ENCODE data around the gene BOC. TPM values are rescaled to one million over a fixed set of nuclear protein-coding genes. Genes with fewer than 3 reads are reported as not detected.

Gene BOC
- total and polyA plus RNA-seq, 9 donors: 28.6 to 98.5 (median 58.0) TPM

GRCh38 chr3:113234688-113235260, 23.4 kb downstream of the BOC start:
- intact Hi-C loops (cut with DNase I): no loop called here
- WGBS, 3 donors: 24 to 30% (median 26%) methylated on average over 6 of the region's 6 CpGs
- no peak for DNase-seq
- TF ChIP-seq POLR2A (IDR thresholded peaks at IDR 0.05) (no peak), EP300 (IDR thresholded peaks at IDR 0.05) (no peak), CTCF (IDR thresholded peaks at IDR 0.05) (no peak)
- Histone ChIP-seq H3K9me3 (no peaks in the 10 kb centered on the region), H3K4me3 (no peak overlapping the region), H3K4me1 (ENCODE audit: insufficient read depth) (peaks cover 15% of the 10 kb centered on the region), H3K27ac (no peak overlapping the region), H3K27me3 (no peaks in the 10 kb centered on the region), H3K36me3 (no peaks in the 10 kb centered on the region)

- Histone ChIP-seq H3K27me3 (no peaks in the 10 kb centered on the region), H3K9me3 (no peaks in the 10 kb centered on the region), H3K27ac (no peak overlapping the region), H3K36me3 (no peaks in the 10 kb centered on the region), H3K4me1 (ENCODE audit: insufficient read depth) (peaks cover 26% of the 10 kb centered on the region), H3K4me3 (no peak overlapping the region)
- WGBS, 3 donors: 92 to 95% (median 95%) methylated on average over 2 of the region's 2 CpGs
- no peak for TF ChIP-seq POLR2A (IDR thresholded peaks at IDR 0.05)
- TF ChIP-seq CTCF (IDR thresholded peaks at IDR 0.05): no peak
- no peak for TF ChIP-seq EP300 (IDR thresholded peaks at IDR 0.05)
- DNase-seq: no peak
- intact Hi-C loops (cut with DNase I): no loop called here
Observed at GRCh38 chr3:113238503-113238902, 27.1 kb downstream of the BOC start.

GRCh38 chr3:113240841-113241240, 29.5 kb downstream of the BOC start:
- no peaks in the 10 kb centered on the region for H3K27me3 ChIP-seq
- H3K9me3 ChIP-seq: no peaks in the 10 kb centered on the region
- H3K4me1 ChIP-seq (ENCODE audit: insufficient read depth): peaks cover 27% of the 10 kb centered on the region
- peak overlapping the region; percentile 9 to 72 for H3K27ac ChIP-seq
- no peaks in the 10 kb centered on the region for H3K36me3 ChIP-seq
- TF ChIP-seq POLR2A (IDR thresholded peaks at IDR 0.05) (no peak), CTCF (IDR thresholded peaks at IDR 0.05) (no peak), EP300 (IDR thresholded peaks at IDR 0.05) (no peak)
- intact Hi-C loops (cut with DNase I): loop anchor here in 1 of 4 donors (5.0 kb wide), 1 partner anchor 36 kb away; no protein-coding TSS in a partner anchor
- no peak overlapping the region for H3K4me3 ChIP-seq
- 76 to 80% (median 79%) methylated on average over 3 of the region's 3 CpGs for WGBS, 3 donors
- no peak for DNase-seq

- peak in 3 of 5 donors; percentile 35 to 46 (median 39) for DNase-seq
- Histone ChIP-seq H3K4me3 (peak overlapping the region; percentile 4), H3K4me1 (ENCODE audit: insufficient read depth) (peaks cover 27% of the 10 kb centered on the region), H3K27ac (peak overlapping the region; percentile 9 to 72), H3K9me3 (no peaks in the 10 kb centered on the region), H3K27me3 (no peaks in the 10 kb centered on the region), H3K36me3 (no peaks in the 10 kb centered on the region)
- intact Hi-C loops (cut with DNase I): loop anchor here in 1 of 4 donors (5.0 kb wide), 1 partner anchor 36 kb away; no protein-coding TSS in a partner anchor
- TF ChIP-seq CTCF (IDR thresholded peaks at IDR 0.05) (no peak), EP300 (IDR thresholded peaks at IDR 0.05) (no peak), POLR2A (IDR thresholded peaks at IDR 0.05) (no peak)
- 10 to 17% (median 14%) methylated on average over 7 of the region's 7 CpGs for WGBS, 3 donors
Observed at GRCh38 chr3:113241292-113242095, 30.1 kb downstream of the BOC start.
